Measurements from ENCODE around the gene POLR2J.
A peak's percentile ranks its signal among the peaks of the same experiment; 100 is the strongest.
"Not testable (repeated sequence)": the region's sequence is repeated elsewhere in the genome, so short reads cannot be mapped to it uniquely, and the experiment has no call there.

Gene POLR2J

DNA sequence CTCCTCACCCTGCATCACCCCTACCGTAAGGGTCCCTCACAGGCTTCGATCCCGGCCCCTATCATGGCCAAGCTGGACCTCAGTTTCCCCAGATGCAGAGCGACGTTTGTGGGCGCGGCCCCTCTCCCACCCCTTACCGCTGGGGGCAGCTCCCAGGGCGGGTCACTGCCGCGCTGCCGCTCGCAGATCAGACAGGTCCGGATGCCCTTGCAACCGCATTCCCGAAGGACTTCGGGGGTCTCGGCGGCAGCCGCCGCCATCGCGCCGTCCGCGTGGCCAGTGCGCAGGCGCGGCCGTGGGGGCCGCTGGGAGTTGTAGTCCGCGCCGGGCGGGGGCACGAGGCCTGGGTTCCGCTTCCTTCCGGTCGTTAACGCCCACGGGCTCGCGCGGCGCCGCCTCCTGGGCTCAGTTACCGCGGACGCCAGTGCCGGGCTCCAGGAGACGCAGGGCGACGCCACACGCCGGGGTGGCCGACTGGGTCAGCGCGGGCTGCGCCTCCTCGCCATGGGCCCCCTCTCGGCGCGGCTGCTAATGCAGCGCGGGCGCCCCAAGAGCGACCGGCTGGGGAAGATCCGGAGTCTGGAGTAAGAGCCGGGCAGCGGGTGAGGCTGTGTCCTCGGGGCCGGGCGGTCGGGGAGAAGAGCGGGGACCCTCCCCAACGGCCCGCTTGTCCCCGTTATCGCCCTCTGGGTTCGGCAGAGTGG, 14.0 kb downstream of the POLR2J start, which contains the start of the genes ALKBH4 and LRWD1:
TSS of gene ALKBH4 (minus strand) at position 287 of the 704 bp plus-strand sequence. CDS start at position 260, 27 bp downstream.
TSS of gene LRWD1 (plus strand) at position 408 of the 704 bp plus-strand sequence. CDS start at position 505, 97 bp downstream.
- peak; percentile 97 to 99 for DNase-seq

DNA sequence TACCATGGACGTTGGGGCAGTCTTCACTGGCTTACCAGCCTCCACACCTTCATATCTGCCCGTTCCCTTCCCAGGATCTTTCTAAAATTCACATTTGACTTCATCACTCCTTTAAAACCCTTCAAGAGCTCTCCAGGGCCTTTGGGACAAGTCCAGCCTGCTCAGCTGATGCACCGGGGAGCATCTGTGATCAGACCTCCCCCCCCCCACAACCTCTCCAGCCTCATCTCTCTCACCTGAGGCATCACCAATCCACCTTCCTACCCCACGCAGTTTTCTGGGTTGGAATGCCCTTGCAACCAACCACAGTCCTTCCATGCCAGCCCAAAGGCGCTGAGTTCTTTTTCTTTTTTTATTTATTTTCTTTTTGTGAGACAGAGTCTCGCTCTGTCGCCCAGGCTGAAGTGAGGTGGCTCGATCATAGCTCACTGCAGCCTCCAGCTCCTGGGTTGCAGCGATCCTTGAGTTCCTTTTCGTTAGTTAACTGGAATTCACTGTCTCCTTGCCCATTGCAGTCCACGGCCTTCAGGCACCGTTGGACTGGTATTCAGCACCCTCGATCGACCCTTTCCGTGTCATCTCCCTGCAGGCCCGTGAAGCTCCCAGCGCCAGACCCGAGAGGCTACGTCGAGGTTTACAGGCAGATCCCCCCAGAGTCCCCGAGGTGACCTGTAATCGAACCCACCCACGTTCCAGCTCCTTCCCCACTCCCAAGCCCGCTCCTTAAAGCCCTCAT, 14.7 kb downstream of the POLR2J start:
- DNase-seq: peak; percentile 5 to 23

DNA sequence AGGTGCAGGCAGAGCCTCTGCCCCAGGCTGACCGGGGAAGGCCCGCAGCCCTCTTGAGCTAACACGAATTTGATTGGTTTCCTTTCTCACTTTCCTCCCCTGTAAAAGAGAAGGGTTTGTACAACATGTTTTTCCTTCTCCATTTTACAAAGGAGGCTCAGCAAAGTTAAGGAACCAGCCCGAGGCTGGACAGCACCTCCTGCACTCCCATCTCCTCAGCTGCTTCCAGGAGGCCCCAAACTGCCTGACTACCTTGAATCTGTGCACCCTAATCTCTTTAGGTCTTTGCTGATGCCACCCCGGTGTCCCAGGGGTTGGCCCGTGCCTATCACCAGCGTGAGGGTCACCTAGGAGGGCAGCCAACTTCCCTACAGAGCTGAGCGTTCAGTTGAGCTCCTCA, 18.3 kb downstream of the POLR2J start:
- DNase-seq: no peak

DNA sequence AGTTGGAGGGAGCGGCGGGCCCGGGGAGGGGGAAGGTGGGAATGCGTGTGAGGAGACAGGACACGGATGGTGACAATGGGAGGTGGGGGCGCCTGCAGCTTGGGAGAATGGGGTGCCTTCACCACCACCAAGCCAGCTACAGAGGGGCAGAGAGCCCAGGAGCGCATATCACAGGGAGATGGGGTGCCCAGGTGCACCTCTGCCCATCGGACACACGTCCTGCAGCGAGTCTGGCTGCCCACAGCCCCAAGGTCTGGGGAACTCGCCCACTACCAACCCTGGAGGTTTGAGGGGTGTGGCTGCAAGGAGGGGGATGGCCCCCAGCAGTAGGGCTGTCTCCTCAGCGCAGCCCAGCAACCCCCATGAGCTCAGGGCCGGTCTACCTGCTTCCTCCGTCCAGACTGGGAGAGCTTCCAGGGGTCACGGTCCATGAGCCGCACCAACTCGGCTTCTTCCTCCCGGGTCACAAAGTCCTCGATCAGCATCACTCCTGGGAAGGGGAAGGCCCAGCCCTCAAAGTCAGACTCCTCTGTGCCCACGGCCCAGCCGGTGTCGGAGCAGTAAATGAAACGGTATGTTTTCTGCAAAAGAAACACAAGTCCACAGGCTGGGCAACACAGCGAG, 19.4 kb downstream of the POLR2J start:
- DNase-seq: no peak

DNA sequence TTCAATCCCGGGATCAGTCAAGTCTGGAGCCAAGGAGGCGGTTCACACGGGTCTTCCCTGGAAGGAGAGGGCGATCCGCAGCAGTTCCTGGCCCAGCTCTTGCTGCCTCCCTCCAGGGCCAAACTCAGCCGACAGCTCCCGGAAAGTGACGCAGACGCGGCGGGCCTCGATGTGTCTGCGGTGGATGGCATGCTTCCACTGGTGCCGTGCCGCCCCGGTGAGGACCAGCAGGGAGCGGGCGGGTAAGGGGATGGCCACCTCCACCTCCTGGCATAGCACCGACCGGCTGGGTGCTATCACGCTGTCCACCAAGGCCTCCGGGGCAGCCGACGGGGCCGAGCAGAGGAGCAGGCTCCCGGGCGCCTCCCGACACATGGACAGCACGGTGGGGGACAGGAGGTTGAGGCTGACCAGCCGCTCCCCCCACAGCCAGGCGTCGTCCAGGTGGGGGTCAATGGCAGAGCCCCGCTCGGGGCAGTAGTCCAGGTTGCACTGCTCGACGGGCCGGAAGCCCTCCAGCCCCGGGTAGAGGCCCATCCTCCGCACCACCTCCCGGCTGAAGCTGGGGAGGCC, 21.3 kb downstream of the POLR2J start:
- DNase-seq: no peak

DNA sequence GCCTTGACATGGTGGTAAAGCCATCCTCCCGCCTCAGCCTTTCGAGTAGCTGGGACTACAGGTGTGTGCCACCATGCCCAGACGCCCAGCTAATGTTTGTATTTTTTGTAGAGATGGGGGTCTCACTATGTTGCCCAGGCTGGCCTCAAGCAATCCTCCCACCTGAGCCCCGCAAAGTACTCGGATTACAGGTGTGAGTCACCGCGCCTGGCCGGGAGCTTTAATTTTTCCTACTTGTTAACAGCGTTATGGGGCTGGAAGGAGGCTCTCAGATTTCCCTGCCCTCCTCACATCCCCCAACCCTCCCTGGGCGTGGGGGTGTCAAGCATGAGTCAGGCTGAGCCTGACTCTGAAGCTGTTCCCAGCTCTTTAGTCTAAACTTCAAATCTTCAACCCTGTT, 22.4 kb downstream of the POLR2J start:
- no peak for DNase-seq

DNA sequence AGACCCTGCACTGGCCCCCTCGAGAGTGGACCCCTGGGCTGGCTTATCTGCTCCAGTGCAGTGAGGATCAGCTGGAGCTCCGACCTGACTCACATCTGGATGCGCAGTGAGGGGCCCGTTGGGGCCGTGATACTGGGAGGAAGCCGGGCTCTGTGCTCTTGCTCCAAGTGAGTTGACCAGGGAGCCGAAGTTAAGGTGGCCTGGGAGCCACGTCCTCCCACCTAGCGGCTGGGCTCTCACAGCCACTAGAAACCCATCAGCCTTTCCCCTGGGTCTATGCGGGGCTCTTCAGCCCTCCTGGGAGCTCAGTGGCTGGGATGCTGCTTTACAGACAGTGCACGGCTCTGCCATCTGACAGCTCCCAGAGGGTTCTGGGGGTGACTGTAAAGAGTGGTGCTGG, 23.1 kb downstream of the POLR2J start:
- no peak for DNase-seq

GRCh38 chr7:102454932-102455331, 23.8 kb downstream of the POLR2J start:
- not testable (repeated sequence) for DNase-seq

- peak; percentile 32 to 74 for DNase-seq
Observed at GRCh38 chr7:102454468-102454867, 24.3 kb downstream of the POLR2J start.

DNA sequence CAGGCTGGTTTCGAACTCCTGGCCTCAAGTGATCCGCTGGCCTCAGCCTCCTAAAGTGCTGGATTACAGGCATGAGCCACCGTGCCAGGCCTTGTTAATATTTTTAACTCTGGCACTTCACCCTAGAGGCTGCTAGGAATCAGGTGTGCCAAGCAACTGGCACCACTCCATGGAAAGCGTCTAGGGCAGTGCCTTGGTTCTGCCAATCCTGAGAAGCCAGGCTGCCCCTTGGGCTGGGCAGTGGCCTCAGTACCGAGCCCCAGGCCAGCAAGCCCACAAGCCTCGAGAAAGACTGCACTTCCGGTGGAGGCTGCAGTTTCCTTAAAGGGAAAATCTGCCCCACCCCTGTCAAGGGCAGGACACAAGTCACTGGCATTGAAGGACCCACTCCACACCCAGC, 25.4 kb downstream of the POLR2J start:
- no peak for DNase-seq

GRCh38 chr7:102452451-102452850, 26.3 kb downstream of the POLR2J start:
- DNase-seq: no peak

GRCh38 chr7:102451371-102452054, 27.2 kb downstream of the POLR2J start:
- DNase-seq: no peak

GRCh38 chr7:102450242-102450641, 28.5 kb downstream of the POLR2J start:
- DNase-seq: peak; percentile 30 to 58

- DNase-seq: no peak
Observed at GRCh38 chr7:102449136-102449535, 29.6 kb downstream of the POLR2J start.

DNA sequence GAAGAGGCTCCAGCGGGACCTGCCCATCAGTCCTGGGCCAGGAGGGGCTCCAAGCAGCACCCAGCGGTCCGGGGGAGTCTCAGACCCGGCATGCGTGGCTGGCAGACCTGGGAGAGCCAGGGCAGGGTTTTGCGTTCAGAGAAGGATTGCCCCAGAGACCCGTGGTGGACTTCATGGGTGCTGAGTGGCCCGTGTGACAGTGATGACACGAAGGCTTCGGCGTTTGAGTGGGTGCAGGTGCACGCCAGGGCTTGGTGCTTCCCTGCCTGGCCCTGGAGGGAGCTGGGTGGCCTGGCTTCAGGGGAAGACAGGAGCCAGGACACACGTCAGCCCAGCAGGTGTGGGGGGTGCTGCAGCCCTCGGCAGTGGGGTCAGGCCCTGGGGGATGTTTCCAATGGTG, 31.4 kb downstream of the POLR2J start:
- no peak for DNase-seq

GRCh38 chr7:102446387-102447156, 32.1 kb downstream of the POLR2J start:
- DNase-seq: no peak

GRCh38 chr7:102445674-102446071, 33.0 kb downstream of the POLR2J start:
- DNase-seq: no peak

GRCh38 chr7:102444961-102445673, 33.6 kb downstream of the POLR2J start:
- no peak for DNase-seq

DNA sequence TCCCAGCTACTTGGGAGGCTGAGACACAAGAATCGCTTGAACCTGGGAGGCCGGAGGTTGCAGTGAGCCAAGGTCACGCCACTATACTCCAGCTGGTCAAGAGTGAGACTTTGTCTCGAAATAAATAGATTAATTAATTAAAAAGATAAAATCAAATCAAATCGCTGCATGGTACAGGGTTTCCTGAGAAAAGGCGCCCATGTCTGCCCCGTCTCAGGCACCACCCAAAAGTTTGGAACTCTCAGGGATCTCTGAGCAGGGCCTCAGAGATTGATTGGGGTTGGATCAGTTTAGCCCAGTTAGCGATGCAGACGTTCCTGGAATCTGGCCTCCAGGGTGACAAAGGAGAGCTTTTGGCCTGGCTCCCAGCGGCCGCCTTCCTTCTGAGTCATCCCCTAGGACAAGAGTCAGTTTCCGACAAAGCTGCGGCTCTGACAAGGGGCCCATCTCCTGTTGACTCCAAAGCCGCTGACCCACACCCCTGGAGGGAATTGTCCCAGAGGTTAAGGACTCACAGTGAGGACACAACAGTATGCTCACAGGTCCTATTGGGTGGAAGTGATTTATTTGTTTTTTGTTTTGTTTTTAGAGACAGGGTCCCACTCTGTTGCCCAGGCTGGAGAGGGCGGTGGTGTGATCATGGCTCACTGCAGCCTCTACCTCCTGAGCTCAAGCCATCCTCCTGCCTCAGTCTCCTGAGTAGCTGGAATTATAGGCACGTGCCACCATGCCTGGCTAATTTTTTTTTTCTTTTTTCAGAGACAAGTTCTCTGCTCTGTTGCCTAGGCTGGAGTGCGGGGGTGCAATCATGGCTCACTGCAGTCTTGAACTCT, 38.5 kb downstream of the POLR2J start:
- DNase-seq: no peak

DNA sequence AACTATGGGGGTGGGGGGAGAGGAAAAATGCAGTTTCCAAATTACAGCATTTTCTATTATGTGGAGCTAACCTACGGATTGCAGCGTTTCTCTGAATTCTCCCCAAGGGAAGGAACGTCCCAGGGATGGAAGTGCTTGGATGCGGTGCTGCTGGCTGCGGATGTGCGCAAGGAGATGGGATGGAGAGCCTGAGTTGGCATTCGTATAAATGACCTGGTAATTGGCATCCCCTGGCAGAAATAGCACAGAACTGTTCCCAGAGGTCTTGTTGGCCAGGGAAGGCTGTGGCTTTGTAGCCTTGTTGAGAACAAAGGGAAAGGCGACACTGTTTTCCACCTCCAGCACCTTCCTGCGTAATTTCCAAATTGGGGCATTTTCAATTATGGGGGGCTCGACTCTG, 42.6 kb downstream of the POLR2J start:
- DNase-seq: no peak

All from inflammatory macrophage (primary cell).